Left renal pelvis (tissue), 4 donors: ENCODE data around the gene VARS1. TPM values are rescaled to one million over a fixed set of nuclear protein-coding genes. Genes with fewer than 3 reads are reported as not detected.
"Not testable (repeated sequence)": the region's sequence is repeated elsewhere in the genome, so short reads cannot be mapped to it uniquely, and the experiment has no call there.

Source experiments
- DNase-seq, 4 donors: peaks; one replicate each; pipeline ENCODE4 v3.0.0-alpha.2; 2013; ENCODE audit warnings: low read depth in 4 of 4, low spot score in 3 of 4
- polyA plus RNA-seq, 4 donors: library from polyadenylated mRNA; unstranded; fragments of 120-200 nt; gene quantifications; one replicate each; pipeline ENCODE4 v1.2.1, GENCODE V29; 2013; ENCODE audit not compliant: insufficient read length in 4 of 4

The VARS1 gene
- 10 to 100 TPM; 42.7 to 67.9 (median 60.0) TPM for polyA plus RNA-seq

DNA sequence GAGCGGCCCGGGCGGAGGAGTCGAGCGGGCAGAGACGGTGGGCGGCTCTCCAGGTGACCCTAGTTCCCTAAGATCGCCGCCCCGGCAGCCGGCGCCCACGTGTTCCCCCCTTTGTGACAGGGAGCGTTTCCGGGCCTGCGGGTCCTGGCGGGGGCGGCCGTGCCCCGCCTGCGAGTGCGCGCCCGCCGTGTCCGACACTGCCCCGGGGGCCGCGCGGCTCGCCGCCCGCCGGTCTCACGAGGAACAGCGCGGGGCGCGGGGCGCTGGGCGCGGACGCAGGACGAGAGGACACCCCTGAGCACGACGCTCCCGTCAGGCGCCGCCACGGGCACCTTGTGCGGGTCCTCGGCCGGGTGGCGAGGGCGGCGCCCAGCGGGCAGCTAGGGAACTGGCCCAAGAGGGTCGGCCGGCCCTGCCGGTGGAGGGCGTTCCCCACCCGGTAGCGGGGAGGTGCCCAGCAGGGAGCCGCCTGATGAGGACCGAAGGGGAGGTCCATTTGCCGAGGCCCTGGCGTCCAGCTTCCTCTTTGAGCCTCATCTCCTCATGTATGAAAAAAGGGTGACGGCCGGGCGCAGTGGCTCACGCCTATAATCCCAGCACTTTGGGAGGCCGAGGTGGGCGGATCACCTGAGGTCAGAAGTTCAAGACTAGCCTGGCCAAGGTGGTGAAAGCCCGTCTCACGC, at the start of gene VARS1:
VARS1 (minus strand) TSS at position 137 of the 683 bp plus-strand sequence. CDS start 535 bp downstream, outside the sequence.
- peak in 3 of 4 donors; percentile 65 to 76 (median 73) for DNase-seq

GRCh38 chr6:31844507-31844906, 49.0 kb upstream of the VARS1 start:
- DNase-seq, result no peak

GRCh38 chr6:31842053-31842452, 46.5 kb upstream of the VARS1 start:
- no peak for DNase-seq

- DNase-seq, result not testable (repeated sequence)
Measured at GRCh38 chr6:31839779-31840126, 44.2 kb upstream of the VARS1 start.

GRCh38 chr6:31838968-31839367, 43.4 kb upstream of the VARS1 start:
- no peak for DNase-seq

GRCh38 chr6:31838114-31838553, 42.6 kb upstream of the VARS1 start:
- DNase-seq, result not testable (repeated sequence)

DNA sequence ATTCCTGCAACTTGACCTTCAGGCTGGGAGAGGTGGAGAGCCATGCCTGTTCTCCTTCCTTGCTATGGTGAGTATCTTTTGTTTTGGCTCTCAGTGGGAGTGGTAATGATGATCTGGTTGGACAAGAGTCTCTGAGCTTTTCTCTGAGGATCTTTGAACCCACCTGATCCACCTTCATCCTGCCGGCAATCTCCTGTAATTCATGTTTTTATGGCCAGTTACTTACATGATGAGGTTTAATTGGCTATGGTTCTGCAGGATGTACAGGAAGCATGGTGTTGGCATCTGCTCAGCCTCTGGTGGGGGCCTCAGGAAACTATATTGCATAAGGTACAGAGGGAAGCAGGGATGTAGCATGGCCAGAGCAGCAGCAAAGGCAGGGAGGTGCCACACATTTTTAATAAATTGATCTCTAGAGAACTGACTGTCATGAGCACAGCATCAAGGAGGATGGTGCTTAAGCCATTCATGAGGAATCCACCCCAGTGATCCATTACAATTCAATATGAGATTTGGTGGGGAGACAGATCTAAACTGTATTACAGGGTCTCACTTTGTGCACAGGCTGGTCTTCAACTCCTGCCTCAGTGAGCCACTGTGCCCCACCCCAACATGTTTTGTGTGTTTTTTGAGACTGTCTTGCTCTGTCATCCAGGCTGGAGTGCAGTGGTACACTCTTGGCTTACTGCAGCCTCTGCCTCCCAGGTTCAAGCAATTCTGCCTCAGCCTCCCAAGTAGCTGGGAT, 42.0 kb upstream of the VARS1 start:
- DNase-seq, result no peak

DNA sequence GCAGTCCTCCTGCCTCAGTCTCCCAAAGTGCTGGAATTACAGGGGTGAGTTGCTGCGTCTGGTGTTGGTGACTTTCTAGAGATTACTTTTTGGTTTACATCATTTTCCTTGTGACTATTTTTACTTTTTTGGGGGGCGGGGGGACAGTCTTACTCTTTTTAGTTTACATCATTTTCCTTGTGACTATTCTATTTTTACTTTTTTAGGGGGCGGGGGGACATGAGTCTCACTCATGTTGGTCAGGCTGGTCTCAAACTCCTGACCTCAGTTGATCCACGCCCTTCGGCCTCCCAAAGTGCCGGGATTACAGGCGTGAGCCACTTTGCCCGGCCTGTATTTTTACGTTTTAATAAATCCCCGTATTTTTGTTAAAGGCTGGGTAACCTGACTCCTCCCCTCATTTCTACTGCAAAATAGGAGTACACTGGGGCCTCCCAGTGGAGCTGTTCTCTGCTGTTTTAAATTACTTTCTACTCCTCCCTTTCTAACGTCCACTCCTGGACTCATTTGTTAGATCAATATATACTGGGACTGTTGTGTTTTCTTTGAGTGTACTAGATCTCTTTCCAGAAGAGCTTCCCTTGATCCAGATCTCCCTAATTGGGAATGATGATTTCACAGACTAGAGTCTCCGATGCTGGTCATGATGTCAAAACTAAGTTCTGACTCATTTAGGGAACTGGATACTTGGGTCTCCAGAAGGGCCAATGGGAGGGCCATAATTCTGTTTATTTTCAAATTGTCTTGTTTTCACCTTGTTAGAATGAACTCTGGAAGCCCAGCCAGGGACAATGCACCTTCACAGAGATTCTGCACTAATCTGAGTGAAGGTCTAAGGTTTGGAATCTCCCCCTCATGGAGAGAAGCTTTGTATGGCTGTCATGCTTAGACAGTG, 41.2 kb upstream of the VARS1 start:
- no peak for DNase-seq

GRCh38 chr6:31836047-31836473, 40.5 kb upstream of the VARS1 start:
- no peak for DNase-seq

DNA sequence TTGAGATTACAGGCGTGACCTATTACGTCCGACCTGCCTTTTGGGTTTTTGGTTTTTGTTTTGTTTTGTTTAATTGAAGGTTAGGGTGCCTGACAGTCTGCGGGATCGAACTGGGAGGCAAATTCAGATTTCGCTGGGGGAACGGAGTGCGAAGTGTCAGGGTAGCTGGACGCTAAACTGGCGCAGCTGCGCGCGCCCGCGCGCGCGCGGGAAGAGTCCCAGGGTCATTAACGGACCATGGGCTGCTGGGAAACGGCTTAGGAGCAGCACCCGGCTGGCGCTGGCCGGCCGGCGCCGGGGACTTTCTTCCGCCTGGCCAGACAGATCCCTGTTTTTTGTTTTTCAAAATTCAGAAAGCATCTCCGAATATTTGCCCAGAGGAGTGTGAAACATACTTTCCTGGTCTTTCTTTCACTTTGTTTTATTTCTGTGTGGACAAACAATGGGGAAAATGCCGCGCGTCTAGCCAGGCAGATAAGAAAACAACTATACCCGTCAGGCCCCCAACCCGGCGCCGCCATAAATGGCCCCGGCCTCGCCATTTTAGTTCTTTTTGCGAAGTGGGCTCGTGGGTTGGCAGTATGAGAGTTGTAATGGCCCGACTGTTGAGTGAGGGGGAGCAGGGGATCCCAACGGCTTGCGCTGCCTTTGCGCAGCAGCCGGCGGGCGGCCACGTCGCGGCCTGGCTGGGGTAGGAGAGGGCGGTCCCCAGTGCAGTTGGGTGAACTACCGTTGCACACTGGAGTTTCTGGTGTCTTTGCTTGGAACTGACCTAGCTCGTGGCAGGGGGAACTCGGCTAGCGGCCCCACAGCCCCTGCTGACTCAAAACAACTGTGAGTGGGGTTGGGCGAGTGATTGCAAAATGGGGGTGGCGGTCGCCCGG, 39.1 kb upstream of the VARS1 start:
- peak; percentile 82 to 86 (median 86) for DNase-seq

DNA sequence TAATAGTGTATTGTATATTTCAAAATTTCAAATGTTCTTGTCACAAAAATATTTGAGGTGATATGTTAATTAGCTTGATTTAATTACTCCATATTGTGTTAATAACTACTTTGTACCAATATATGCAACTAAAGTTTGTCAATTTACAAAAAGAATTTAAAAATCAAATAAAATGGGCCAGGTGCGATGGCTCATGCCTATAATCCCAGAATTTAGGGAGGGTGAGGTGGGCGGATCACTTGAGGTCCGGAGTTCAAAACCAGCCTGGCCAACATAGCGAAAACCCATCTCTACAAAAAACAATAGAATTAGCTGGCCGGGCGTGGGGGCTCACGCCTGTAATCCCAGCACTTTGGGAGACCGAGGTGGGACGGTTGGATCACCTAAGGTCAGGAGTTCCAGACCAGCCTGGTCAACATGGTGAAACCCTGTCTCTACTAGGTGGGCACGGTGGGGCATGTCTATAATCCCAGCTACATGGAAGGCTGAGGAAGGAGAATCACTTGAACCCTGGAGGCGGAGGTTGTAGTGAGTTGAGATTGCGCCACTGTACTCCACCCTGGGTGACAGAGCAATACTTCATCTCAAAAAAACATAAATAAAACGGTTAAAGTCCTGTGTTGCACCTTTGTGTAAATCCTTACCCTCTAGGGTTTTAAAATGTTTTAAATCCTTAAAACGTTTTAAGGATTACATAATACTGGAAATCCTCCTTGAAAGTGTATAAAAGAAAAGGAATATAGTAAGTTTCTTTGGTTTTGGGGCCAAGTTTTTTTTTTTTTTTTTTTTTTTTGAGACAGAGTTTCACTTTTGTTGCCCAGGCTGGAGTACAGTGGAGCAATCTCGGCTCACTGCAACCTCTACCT, 36.0 kb upstream of the VARS1 start:
- DNase-seq, result no peak

DNA sequence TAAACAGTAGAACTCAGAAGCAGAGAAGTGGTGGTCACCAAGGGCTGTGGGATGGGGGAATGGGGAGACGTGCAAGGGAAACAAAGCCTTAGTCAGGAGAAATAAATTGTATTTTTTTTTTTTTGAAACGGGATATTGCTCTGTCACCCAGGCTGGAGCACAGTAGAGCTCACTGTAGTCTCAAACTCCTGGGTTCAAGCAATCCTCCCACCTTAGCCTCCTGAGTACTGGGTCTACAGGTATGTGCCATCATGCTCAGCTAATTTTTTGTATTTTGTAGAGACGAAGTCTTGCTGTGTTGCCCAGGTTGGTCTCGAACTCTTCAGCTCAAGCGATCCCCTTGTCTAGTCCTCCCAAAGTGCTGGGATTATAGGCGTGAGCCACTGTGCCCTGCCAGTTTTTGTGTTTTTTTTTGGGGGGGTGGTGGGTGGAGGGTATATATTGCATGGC, 35.4 kb upstream of the VARS1 start:
- DNase-seq, result no peak

- DNase-seq, result peak in 1 of 4 donors; percentile 68
Measured at GRCh38 chr6:31829633-31830283, 34.2 kb upstream of the VARS1 start.

GRCh38 chr6:31827286-31828079, 31.9 kb upstream of the VARS1 start, which contains the start of gene HSPA1B:
Gene HSPA1B (plus strand): TSS chr6:31827738. CDS start chr6:31827951, 213 bp downstream.
- peak; percentile 98 to 100 (median 100) for DNase-seq

GRCh38 chr6:31826793-31827285, 31.3 kb upstream of the VARS1 start:
- DNase-seq, result peak in 1 of 4 donors; percentile 55

DNA sequence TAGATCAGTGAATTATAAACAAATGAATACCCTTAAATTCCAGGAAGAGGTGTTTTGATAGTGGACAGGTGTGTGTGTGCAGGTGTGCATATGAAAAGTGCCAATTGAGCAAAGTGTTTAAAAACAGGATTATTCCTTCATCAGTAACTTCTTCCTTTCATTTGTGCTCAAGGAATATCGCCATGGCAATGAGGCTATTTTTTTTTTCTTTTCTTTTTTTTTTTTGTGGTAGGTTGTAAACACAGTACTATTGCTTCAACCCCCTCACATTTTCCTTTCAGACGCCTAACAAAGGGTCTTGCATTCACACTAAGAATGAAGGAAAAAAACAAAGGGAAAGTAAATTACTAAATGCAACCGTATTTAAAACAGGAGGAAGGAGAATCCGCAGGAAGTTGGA, 30.0 kb upstream of the VARS1 start:
- no peak for DNase-seq

DNA sequence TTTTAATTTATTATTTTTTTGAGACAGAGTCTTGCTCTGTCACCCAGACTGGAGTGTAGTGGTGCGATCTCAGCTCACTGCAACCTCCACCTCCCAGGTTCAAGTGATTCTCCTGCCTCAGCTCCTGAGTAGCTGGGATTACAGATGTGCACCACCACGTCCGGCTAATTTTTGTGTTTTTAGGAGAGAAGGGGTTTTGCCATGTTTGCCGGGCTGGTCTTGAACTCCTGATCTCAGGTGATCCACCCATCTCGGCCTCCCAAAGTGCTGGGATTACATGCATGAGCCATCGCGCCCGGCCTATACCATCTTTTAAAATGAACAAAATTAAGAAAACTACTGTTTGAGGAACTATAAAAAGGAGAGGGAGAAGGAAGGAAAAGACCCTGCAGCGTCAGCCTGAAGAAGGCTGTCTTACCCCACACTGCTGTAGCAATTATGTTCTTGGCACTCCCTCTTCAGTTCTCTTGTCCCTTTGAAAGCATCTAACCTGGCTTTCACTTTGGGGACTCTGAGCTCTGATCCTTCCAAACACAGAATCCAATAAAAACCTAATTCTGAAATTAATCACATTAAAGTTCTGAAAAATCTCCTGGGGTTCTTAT, 28.1 kb upstream of the VARS1 start:
- DNase-seq, result not testable (repeated sequence)
